ENCODE measurements around the gene RBMS3.
"Not testable (repeated sequence)": the region's sequence is repeated elsewhere in the genome, so short reads cannot be mapped to it uniquely, and the experiment has no call there.

The RBMS3 gene

DNA sequence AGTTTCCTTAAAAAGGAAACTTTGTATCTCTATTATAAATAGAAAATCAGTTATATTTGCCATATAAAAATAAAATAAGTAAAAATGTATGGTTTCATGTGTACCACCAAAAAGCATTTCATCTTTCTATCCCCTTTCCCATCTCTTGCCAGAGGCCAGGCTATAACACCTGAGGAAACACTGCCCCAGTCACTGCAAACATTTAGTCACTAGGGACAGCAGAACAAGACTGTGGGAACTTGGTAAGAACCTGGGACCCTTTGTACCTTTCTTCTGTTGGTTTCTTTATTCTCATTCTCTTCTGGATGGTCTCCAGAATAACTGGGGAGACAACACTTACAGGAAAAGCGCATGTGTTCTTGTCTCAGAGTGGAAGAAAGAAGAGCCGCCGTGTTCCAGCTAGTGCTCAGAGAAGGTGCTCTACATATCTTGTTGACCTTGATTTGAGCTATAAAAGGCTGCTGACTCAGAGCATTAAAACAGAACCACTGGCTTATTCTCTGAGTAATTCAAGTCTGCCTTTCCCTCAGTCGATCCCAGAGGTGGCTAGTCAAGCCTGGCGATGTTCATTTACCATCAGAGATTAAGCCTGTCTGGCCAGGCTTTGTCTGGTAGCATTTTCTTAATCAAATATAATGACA lies 361.6 kb downstream of the RBMS3 start:
- no peak for DNase-seq

GRCh38 chr3:29643034-29643425 lies 362.2 kb downstream of the RBMS3 start:
- no peak for DNase-seq

DNA sequence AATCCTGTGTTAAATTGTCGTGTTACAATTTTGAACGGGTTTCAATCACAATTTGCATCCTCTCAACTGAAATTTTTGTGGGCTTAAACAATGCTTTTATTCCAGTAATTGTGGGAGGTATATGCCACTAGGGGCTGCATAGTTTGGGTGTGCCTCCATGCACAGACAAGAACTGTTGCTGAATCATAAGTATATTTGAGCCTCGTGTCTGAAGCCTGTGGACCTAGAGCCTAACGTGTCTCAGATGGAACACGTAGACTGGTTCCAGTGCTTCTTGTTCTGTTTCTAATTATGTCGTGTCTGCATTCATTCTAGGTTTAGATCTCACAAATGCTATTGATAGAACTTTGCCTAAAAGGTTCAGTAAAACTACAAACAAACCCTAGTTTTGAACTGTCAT lies 363.4 kb downstream of the RBMS3 start:
- no peak for DNase-seq

DNA sequence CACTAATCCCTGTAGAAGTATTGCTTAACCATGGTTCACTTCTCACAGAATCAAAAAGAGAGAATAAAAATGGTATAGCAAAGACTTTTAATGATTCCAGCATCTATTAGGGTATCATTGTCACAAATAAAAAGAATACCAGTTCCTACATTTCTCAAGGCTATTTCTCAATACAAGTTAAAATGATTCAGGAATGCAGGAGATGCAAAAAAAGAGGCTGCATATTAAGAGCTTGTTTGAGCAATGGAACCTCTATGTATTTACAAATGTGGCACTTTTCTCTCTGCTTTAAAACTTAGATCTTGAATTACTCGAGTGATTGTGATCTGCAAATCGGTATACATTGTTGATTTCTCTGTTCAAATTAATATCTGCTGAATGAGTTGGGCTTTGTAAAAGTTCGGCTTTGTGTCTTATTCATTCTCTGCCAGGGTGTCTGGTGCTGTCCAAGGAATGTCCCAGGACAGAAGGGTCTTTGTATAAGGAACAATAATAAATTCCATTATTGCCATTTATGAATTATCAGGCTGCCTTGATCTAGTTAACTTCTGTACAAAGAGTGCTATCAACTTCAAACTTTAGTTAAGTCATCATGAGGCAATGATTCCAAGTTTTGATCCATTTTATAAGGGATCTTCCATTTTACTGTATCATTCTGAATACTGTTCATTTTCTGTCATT lies 364.2 kb downstream of the RBMS3 start:
- DNase-seq = no peak

GRCh38 chr3:29646043-29646442 lies 365.2 kb downstream of the RBMS3 start:
- DNase-seq = no peak

DNA sequence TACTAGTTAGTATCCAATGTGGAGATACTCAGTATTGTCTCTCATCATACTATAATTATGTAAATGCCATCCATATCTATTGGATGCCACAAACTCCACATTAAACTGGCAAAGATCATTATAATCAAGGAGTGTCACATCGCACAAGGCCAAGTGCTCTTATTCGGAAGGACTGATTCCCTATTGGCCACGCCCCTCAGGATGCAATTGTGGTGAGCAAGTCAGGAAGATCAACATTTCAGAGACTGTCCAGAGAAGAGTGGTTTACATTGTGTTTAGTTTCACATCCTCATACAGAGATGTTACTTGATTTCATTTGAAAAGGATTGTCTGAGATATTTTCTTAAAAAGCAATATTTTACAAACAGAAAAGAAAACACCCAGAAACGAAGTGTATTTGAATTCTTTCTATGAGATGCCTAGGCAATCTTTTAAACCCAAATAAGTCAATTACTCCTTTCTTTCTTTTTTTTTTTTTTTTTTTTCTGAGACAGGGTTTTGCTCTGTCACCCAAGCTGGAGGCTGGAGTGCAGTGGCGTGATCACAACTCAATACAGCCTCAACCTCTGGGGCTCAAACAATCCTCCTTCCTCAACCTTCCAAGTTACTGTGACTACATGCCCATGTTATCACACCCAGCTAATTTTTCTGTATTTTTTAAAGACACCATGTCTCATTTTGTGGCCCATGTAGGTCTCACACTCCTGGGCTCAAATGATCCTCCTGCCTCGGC lies 369.1 kb downstream of the RBMS3 start:
- DNase-seq = no peak

GRCh38 chr3:29653680-29654079 lies 372.8 kb downstream of the RBMS3 start:
- DNase-seq = no peak

GRCh38 chr3:29655015-29655747 lies 374.3 kb downstream of the RBMS3 start:
- no peak for DNase-seq

GRCh38 chr3:29665688-29666087 lies 384.8 kb downstream of the RBMS3 start:
- no peak for DNase-seq

- DNase-seq = no peak
These were observed 387.4 kb downstream of the RBMS3 start for GRCh38 chr3:29668233-29668632.

- no peak for DNase-seq
These were observed 387.9 kb downstream of the RBMS3 start for GRCh38 chr3:29668728-29669127.

- DNase-seq = not testable (repeated sequence)
These were observed 389.6 kb downstream of the RBMS3 start for GRCh38 chr3:29670476-29670875.

DNA sequence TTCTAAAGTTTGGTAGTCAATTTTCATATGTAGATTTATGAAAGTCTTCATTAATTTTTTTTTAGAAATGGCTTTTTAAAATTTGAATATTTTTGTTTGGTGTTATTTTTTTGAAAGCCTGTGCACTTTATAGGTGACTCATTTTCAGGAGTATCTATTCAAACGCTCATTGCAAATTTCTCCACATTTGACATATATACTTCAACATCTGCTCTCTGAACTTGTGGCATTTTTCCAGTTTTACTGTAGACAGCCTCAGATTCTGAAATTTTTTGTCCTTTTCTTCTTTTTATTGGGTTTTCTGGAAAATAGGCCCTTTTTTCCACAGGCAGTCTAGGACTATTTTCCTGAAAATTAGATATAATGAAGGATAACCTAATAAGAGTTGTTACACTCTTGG lies 396.6 kb downstream of the RBMS3 start:
- DNase-seq = no peak

DNA sequence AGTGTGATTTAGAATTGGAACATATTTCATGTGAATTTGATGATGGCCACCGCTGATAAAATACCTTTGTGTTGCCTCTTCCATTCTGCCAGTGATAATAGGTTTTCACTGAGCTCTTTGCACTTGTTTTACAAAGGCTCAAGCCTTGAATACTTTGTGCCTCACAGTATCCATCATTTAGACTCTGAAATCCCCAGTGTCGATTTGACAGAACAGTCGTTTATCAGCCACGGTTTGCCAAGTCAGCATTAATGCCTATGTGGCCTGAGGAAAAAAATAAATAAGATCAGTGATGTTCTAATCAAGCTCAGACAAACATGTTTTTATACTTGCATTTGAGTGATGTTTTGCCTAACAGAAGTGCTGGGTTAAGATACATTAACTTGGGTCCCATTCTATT lies 399.1 kb downstream of the RBMS3 start:
- no peak for DNase-seq

GRCh38 chr3:29683018-29683993 lies 402.4 kb downstream of the RBMS3 start:
- DNase-seq = no peak

GRCh38 chr3:29686889-29687592 lies 406.2 kb downstream of the RBMS3 start:
- no peak for DNase-seq

DNA sequence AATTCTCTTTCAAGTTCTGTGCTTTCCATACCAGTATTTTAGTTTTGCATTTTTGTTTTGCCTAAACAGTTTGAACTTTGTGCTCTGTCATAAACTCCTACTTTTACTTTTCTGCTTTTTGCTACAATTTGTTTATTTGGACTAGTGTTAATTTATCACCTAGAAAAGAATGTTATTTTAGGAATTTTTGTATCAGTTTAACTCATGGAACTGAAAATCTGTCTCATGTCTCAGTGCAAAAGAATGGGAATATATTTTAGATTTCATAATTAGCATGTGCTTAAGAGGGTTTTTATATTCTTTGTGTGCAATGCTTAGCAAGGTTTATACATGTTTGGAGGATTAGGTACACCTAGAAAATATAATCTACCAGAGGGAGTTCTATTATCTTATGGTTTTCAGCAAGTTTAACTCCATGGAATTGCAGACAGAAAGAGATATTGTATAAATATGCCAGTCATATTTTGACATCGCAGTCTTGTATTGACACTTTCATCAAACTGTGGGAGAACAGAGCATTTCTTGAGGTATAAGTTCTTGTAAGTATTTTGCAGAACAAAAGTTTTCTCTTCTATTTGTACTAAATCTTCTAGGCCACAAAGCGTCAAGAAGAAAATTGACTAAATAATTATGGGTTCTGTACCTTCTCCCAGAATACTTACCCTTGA lies 409.9 kb downstream of the RBMS3 start:
- DNase-seq = no peak

- no peak for DNase-seq
These were observed 413.0 kb downstream of the RBMS3 start for GRCh38 chr3:29693863-29694262.

DNA sequence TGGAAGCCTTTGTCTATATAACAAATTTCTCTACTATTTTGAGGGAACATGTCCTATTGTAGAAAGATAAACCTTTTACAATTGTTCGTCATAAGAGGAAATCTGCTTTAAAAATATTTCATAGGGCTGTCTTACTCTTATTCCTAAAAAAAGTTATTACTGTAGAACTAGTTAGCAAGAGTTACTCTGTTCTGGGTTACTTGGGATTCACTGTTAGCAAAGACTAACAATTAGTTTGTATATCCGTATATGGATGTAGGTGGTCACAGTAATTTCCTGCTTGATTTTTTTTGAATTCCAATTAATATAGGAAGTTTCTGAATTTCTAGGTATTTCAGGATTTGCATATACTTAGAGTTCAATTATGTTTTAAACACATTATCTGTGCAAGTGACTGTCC lies 413.5 kb downstream of the RBMS3 start:
- DNase-seq = no peak

DNA sequence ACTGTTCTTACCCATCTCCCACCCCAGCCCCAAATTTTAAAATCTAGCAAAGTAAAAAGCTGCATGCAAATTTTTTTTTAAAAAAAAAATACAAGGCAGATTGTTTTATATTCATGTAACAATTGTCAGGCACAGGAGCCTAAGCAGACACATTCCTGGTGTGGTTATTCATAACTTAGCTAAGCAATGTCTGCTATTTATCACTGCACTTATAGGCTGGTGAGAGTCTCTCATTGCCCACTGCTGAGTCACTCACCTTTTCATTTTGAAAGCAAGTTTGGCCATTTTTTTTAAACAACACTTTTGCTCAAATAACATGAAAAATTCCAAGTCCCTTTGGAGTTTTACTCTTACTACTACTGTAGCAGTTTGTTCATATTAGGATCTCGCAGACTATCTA lies 413.9 kb downstream of the RBMS3 start:
- no peak for DNase-seq

- no peak for DNase-seq
These were observed 414.3 kb downstream of the RBMS3 start for GRCh38 chr3:29695201-29695600.
